EL (cell line): ENCODE results near the gene HSPB9.
A peak's percentile ranks its signal among the peaks of the same experiment; 100 is the strongest.

Experiments used
- DNase-seq: peaks from one replicate; pipeline ENCODE4 v3.0.0-alpha.2; 2016

HSPB9 gene

DNA sequence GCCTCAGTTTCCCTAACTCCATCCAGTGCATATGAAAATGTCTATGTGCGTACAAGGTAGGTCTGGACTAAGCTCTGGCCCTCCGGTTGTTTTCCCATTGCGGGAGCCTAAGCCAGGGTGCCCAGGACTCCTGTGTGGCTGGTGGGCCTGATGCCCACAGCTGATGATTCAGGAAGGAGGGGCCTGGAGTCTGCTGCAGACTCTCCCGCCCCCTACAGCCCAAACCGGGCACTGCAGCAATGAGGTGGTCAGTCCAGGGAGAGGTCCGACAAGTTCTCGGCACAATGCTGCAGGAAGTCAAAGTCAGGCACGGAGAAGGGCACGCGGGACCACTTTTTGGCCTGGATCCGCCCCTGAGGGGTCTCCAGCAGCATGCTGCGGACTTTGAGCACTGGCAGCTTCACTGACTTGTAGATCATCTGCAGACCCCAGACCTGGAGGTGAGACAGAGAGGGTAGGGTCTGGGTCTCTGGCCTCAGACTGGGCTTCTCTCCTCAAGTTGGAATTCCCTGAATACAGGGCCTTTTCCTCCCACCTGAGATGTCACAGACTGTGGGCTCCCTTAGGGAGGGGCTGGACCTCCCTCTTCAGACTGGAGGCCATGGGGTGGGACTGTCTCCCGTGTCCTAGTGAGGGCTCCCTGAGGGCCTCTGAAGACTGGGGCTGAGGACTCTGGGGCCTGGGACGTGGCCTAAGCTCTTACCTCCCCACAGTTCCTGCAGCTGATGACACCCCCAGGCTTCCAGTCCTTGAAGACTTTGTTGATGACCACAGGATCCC is 20.9 kb upstream of the HSPB9 start:
- peak; percentile 71 for DNase-seq

DNA sequence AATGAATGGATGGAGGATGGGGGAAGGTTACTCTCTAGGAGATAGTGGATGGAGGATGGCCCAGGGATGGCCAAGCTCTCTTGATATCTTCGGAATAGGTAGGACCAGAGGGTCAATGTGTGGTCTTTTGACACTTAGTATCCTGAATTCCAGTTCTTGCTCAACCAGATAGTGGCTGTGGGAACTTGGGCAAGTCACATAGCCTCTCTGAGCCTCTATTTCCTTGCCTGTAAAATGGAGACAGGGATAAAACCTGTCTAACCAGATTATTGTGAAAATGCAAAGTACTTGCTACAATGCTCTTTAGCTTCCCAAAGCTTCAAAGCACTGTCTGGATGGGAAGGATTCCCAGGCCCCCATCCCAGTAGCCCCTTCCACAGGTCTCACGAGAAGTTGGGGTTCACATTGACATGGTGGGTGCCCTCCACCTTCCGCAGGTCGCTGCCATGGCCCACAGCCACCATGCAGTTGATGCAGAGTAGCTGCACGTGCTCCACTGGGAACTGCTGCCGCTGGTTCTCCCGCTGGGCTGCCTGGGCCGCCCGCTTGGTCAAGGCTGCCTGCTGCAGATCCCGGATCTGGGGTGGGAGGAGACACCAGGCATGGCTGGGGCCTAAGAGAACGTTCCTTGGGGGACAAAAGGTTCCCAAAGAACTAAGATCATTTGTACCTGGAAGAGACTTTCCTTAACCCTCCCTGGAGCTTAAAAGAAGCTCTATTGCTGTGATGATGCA is 19.2 kb upstream of the HSPB9 start:
- no peak for DNase-seq

DNA sequence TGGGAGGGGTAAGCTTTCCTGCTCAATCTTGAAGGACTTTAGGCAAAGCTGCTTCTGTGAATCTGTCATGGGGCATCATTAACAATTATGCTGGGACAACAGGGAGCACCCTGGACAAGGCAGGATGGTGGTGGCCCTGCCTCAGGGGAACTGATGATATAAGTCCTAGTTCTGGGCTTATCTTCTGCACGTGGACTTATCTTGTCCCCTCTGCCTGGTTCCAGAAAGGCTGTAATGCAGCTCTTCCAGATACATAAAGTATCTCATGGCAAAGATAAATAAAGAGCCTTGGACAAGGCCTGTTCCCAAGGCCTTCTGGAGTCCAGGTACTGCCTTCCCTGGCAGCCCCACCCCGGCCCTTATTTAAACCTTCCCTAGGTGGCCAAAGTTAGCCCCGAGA is 18.3 kb upstream of the HSPB9 start:
- DNase-seq = no peak

DNA sequence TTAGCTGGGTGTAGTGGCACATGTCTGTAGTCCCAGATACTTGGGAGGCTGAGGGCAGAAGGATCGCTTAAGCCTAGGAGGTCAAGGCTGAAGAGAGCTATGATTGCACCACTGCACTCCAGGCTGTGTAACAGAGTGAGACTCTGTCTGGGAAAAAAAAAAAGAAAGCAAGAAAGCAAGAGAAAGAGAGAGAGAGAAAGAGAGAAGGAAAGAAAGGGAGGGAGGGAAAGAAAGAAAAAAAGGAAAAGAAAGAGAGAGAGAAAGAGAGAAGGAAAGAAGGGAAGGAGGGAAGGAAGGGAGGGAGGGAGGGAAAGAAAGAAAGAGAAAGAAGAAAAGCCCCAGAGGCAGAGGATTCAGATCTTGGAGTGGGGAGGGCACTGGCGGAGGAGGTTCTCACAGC is 16.6 kb upstream of the HSPB9 start:
- no peak for DNase-seq

DNA sequence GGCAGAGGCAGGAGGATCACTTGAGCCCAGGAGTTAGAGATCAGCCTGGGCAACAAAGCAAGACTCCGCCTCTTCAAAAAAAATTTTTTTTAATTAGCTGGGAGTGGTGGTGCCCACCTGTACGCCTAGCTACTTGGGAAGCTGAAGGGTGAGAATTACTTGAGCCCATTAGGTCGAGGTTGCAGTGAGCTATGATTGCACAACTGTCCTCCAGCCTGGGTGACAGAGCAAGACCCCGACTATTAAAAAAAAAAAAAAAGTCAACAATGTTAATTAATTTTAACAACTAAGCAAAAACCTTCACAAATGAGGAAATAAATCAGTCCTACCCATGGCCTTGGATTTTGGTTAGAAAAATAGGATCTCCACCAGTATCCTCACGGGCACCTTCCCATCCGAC is 15.5 kb upstream of the HSPB9 start:
- no peak for DNase-seq

DNA sequence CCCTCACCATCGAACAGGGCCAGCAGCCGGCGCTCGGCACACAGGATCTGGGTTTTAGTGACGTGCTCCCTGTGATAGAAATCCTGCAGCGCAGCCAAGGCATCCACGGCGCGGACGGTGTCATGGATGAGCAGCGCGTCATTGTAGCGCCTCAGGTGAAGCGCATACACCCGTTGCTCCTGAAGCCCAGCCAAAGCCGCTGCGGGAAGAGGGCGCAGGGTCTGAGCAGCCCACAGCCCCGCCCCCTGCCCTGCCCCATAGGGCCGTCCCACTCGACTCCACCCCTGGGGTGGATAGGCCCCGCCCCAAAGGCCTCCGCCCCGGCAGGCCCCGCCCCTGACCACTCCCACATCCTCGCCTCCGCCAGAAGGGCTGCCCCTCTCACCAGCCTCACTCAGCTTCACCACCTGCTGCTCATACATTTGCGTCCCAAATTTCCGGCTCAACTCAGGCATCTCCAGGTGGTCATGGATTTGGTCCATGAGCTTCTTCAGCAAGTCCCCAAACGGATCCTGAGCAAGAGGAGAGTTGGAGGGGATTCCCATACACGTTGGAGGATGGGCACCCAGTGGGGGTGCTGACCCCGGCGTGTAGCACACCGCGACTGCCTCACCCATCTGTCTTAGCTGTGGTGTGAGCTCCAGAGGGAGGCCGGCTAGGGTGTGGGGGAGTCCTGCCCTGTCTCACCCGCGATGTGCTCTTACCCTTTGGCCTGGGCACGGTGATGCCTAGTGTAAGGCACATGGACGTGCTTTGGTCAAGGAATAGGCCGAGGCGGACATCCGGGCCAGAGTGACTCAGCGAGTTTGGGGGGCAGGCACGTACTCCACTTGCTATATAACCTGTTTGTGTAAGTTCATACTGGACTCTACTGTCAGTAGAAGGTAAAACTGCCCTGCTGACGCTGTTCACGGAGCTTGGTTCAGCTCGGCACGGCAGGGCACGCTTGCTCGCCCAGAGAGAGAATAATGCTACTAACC is 14.7 kb upstream of the HSPB9 start:
- DNase-seq = peak; percentile 50

DNA sequence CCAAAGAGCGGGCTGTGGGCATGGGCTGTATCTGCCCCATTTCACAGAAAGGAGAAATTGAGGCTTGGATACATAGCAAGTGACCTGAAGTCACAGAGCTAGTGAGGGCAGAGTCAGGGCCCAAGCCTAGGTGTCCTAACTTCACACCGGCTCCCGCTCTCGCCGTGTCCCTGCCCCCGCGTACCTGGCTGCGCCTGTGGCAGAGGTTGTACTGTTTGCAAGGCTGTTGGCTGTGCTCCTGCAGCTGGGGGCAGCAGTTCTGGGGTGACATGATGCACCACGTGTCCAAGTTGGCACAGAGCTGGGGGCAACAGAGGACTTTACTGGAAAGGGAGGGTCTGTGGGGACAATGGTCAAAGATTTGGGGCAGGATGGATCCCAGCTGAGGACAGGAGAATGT is 13.5 kb upstream of the HSPB9 start:
- no peak for DNase-seq

DNA sequence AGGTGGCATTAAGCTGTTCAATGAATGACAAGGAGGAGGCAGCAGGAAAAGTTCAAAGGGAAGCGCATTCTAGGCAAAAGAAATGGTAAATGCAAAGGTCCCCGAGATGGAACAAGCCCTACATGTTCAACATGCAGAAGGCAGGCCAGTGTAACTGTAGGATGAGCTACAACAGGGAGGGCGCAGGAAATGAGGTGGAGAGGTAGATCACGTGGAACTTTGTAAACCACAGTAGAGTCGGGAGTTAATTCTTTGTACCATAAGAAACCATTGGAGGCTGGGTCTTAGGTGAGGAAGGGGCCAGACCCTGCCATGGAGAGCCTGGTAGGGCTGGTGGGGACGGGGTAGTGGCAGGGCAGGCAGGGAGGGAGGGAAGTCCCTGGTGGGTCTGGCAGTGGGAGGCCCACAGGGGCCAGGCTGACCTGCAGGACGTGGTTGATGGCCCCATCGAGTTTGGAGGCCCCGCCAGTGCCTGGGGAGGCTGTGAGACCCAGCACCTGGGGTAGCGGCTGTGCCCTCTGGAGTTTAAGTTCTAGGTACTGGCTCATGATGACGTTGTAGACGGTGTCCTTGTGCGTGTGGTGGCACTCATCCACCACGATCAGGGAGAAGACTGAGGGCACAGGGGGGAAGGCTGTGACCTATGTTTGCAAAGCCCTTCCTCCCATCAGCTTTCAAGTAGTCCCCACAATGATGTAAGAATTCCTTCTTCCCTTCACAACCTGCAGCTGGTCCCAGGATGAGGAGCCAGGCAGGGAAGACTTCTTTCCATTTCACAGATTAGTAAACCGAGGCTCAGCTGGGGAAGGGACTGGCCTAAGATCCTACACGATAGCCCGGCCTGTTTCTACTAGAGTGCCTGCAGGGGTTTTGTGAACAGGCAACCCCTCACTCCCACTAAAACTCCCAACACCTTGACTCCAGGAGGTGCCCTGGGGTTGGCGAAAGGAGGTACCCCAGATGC is 12.0 kb upstream of the HSPB9 start:
- no peak for DNase-seq

DNA sequence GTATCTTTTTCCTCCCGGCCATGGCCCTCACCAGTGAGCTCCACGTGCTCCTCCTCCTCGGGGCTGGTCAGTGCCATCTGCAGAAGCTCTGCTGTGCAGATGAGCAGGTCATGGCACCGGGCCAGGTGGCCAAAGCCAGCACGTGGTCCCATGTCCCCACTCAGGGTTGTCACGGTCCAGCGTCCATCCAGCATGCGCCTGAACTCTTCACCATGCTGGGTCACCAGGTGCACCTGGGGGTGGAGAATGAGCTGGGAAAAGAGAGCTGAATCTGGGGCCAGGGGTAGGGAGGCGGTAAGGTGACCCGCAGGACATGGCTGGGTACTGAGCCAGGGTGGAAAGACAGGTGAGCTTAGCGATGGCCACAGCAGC is 11.4 kb upstream of the HSPB9 start:
- DNase-seq = no peak

DNA sequence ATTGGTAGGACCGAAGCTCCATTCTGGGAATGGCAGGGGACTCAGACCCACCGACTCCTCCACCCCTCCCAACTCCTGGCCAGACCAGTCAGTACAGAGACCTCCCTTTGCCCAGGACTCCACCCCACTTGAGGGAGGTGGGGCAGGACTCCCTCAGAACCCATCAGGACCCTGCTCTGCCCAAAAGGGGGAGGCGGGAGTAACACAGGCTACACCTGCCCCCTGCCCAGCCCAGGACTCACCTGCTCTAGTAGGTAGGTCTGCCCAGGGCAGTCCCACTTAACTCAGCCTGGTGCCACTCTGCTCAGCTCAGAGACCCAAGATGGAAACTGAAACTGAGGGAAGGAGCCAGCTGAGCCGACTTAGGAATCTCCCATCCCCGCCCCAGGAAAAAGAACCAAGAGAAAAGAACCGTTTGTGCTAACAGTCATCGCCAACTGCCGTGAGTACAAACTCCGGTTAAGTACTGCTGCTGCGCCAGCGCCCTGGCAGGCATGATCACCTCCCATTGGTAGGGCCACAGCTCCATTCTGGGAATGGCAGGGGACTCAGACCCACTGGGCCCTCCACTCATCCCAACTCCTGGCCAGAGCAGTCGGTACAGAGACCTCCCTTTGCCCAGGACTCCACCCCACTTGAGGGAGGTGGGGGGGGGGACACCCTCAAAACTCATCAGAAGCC is 10.6 kb upstream of the HSPB9 start:
- peak; percentile 78 for DNase-seq

DNA sequence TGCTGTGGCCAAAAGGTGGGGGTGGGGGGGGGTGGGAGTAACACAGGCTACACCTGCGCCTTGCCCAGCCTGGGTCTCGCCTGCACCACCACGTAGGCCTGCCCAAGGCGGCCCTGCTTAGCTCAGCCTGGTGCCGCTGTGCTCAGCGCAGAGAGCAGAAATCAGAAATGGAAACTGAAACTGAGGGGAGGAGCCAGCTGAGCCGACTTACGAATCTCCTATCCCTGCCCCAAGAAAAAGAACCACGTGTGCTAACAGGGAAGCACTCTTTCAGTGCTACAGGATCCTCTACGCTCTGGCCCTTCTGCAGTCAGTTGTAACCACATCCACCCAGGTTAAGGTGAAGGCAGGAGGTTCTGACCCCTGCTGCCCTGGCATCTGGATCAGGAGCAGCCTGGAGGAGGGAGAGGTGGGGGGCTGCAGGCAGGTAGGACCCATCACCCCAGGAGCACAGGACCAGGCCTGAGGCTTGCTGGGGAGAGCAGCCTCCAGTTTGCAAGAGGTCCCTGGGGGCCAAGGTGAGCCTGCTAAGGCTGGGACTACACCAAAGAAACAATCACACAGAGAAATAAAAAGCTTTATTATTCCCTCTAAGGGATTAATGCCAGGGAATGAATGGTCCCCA is 9.9 kb upstream of the HSPB9 start, which contains the start of gene DHX58:
Gene DHX58, minus strand, starts transcription at position 163 of the 625 bp plus-strand sequence. CDS start 822 bp downstream, outside the sequence.
- DNase-seq = peak; percentile 95

DNA sequence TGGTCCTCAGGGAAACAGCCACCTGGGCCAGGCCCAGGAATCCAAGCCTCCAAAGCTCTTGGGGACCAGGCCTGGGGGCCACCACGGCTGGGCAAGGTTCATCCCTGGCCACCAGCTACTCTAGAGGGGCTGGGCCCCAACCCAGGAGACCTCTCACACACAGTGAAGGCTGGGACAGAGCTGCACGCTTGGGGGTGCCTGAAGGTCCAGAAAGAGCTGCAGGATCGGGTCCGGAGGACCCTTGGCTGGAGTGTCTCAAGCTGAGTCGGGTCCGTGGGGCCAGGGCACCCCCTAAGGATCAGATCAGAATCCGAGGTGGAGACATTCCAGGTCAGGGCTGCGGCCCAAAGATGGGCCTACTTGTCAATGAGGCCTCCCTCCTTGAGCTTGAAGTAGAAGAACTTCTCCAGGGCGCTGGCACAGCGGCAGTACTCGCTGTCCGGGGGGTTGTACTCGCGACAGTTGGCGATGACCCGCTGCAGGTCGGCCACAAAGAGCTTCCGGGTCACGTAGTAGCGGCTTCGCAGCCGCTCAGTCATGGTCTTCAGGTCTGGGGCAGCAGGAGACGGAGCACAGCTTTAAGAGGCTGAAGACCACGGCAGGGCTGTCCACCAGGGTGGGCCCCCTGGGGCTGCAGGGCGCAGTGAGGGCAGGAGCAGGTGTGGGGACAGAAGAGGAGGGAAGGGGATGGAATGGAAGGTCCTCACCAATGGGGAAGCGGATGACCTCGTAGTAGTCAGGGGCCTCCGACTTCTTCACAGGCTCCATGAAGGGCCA is 9.1 kb upstream of the HSPB9 start:
- no peak for DNase-seq

DNA sequence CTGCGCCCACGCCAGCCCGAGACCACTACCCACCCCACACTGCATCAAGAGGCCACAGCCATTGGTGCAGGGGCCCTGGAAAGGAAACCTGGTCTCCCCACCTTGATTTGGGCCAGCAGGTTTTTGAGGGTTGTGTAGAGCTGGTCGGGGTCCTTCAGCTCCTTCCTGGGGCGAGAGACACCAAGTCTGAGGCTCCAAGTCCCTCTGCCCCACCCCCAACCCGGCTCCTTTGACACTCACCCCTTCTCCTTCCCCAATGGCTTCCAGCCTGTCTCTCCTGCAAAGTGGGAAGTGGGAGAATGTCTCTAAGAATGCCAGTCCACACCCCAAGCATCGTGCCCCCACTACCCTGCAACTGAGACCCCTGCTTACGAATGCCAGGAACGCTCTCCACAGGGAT is 8.5 kb upstream of the HSPB9 start:
- no peak for DNase-seq

DNA sequence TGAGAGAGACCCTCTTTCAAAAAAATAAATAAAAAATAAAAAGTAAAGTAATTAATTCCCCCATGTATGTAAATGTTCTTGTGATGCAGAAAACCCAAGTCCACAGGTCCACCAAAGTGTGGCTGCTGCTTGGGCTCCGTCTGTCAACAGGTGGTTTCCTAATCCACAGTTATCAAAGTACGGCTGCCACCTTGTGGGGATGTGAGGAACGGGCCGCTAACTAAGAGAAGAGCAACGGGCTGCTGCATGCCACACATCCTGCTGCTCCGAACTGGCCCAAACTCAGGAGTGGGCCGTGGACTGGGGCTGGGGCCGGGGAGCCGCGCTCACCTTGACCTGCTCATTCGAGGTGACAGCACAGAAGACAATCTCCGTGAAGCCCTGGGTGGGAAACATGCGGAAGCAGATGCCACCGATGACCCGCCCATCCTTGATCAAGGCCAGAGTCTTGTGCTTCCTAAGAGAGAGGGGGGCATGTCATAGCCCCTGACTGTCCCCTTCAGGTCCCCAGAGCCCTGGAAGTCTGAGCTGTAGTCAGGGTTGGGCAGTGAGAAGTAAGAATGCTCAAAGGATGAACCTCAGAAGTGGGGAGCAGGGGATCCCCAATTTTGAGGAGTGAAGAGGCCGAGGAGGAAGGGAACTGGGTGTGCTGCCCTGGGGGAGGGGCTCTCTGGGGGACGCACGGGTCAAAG is 5.8 kb upstream of the HSPB9 start:
- peak; percentile 76 for DNase-seq

DNA sequence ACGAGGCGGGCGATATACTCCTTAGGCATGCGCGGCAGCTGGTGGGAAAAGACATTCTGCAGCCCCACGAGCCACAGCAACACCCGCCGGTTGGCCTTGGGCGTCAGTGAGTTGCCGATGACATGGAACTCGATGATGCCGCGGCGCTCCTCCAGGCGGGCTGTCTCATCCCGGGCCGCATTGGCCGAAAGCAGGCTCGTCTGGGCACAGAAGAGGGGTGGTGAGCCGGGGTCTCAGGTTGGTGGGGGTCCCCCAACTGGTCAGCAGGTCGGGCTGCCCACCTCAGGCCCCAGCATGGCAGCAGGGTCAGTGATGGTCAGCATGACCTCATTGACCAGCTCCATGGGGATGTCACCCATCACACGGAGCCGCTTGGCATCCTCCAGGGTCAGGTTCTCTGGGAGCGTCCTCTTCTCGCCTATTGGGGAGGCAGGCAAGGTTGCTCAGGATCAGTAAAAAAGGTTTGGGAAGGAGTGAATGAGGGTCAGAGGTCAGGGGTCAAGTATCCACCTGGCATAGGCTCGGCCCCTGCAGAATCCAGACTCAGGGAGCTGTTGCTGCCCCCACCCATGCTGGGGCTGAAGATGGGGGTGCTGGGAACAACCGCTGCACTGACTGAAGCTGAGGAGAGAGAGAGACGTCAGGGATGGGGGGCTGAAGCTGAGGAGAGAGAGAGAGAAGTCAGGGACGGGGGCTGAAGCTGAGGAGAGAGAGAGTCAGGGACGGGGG is 5.0 kb upstream of the HSPB9 start:
- DNase-seq = no peak

DNA sequence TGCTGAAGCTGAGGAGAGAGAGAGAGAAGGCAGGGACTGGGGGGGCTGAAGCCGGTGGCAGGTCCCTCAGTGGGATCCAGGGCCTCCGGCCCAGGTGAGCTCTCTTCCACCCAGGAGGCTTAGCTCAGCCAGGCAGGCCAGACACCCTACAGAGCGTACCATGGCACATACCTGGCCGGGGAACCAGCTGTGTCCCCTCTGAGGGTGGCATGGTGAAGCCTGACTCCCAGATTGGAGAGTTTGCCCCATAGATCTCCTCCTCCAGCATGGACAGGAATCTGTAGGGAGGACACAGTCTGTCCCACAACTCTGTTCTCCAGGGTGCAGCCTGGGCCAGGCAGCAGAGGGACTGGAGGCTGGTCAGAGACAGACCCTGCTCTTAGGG is 4.5 kb upstream of the HSPB9 start:
- no peak for DNase-seq

DNA sequence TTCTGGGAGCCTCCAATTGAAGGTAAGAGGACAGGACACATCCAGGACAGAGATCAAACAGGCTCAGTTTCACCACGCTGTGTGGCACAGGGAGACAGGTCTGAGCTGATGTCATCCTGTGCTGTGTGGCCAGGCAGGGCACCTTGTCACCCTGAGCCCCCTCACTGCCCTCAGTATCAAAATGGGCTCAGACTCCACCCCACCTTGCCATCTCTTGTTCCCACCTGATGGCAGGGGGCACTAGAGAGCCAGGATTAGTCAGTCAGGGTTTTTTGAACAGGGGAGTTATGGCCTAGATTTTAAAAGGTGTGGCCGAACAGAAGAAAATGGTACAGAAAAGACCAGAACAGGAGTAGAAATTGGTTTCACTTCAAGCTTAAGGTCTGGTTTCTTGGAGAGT is 4.1 kb upstream of the HSPB9 start:
- peak; percentile 36 for DNase-seq

DNA sequence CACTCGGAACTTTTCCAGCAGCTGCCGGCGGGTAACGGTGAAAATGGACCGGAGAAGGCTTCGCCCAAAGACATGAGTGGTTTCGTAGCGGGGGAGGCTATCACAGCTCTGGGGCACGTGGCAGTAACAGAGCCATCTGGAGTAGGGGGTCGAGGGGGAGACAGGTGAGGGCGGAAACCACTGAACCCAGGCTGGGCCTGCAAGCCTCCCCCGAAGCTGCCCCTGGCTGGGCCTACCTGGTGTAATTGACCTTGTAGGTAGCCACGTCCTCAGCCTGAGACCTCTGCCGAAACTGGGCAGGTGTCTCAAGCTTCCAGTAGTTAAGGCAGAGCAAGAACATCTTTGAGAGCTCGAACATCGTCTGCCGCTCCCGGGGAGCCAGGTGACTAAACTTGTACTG is 3.3 kb upstream of the HSPB9 start:
- no peak for DNase-seq
